OCI-LY1 (cell line): Measurements from ENCODE around the gene UBE2H.

ENCODE experiments used
- H2AFZ ChIP-seq: fragments of 200-600 bp; sonication (generic), shearing (Covaris generic); 2 replicates; pipeline ENCODE4 v1.6.0; 2014; ENCODE audit warnings: antibody characterized with exemption, mild to moderate bottlenecking, low read length
- H3F3A ChIP-seq: fragments of 200-600 bp; sonication (generic), shearing (Covaris generic); 2 replicates; pipeline ENCODE4 v1.6.0; 2014; ENCODE audit warnings: mild to moderate bottlenecking, antibody characterized with exemption, low read length, moderate library complexity; ENCODE audit not compliant: insufficient read depth
- H3K27ac ChIP-seq: fragments of 200-600 bp; sonication (generic); 2 replicates; pipeline ENCODE4 v1.5.1; 2014; ENCODE audit warnings: low read length, mixed run types, mild to moderate bottlenecking, low read depth; ENCODE audit not compliant: poor library complexity, severe bottlenecking
- H3K27me3 ChIP-seq: fragments of 200-600 bp; sonication (generic); 2 replicates; pipeline ENCODE4 v1.6.0; 2014; ENCODE audit warnings: antibody characterized with exemption, mild to moderate bottlenecking, low read length, moderate library complexity; ENCODE audit not compliant: insufficient read depth
- H3K36me3 ChIP-seq: fragments of 200-600 bp; sonication (generic); 2 replicates; pipeline ENCODE4 v1.6.1; 2014; ENCODE audit warnings: mild to moderate bottlenecking, antibody characterized with exemption, low read length, moderate library complexity, mixed read lengths; ENCODE audit not compliant: insufficient read depth
- H3K4me1 ChIP-seq: fragments of 200-600 bp; sonication (generic); 2 replicates; pipeline ENCODE4 v1.5.1; 2014; ENCODE audit warnings: mild to moderate bottlenecking, low read length, moderate library complexity; ENCODE audit not compliant: insufficient read depth, severe bottlenecking
- H3K4me2 ChIP-seq: fragments of 200-600 bp; sonication (generic), shearing (Covaris generic); 2 replicates; pipeline ENCODE4 v1.6.1; 2014; ENCODE audit warnings: low read length
- H3K4me3 ChIP-seq: fragments of 200-600 bp; sonication (generic); 2 replicates; pipeline ENCODE4 v1.5.1; 2014; ENCODE audit warnings: low read length, low read depth, mild to moderate bottlenecking, mixed read lengths; ENCODE audit not compliant: poor library complexity, severe bottlenecking
- H3K79me2 ChIP-seq: fragments of 200-600 bp; shearing (Covaris generic); 2 replicates; pipeline ENCODE4 v1.6.1; 2016; ENCODE audit warnings: mixed run types, low read length, mixed read lengths; ENCODE audit not compliant: insufficient read depth
- H3K9ac ChIP-seq: fragments of 200-600 bp; sonication (generic), shearing (Covaris generic); 2 replicates; pipeline ENCODE4 v1.6.1; 2014; ENCODE audit warnings: mild to moderate bottlenecking, low read length, mixed read lengths
- H3K9me2 ChIP-seq: fragments of 200-600 bp; sonication (generic), shearing (Covaris generic); 2 replicates; pipeline ENCODE4 v1.6.1; 2014; ENCODE audit warnings: low read depth, mild to moderate bottlenecking, low read length, mixed read lengths
- H3K9me3 ChIP-seq: fragments of 200-600 bp; shearing (Covaris generic); 2 replicates; pipeline ENCODE4 v1.6.1; 2014; ENCODE audit warnings: low read length, mixed read lengths
- H4K20me1 ChIP-seq: fragments of 200-600 bp; sonication (generic), shearing (Covaris generic); 2 replicates; pipeline ENCODE4 v1.6.0; 2016; ENCODE audit warnings: mild to moderate bottlenecking, low read length; ENCODE audit not compliant: insufficient read depth
- EZH2 ChIP-seq: fragments of 200-600 bp; sonication (generic), shearing (Covaris generic); IDR thresholded peaks from 2 replicates; pipeline ENCODE4 v1.8.0; 2017; ENCODE audit warnings: borderline replicate concordance, mixed run types, mild to moderate bottlenecking, antibody characterized with exemption, low read length, moderate library complexity, mixed read lengths
- TF ChIP-seq, protein P1 (sequence below): fragments of 200-600 bp; sonication (generic), shearing (Covaris generic); IDR thresholded peaks from 2 replicates; pipeline ENCODE4 v1.5.1; 2017; ENCODE audit warnings: mild to moderate bottlenecking, antibody characterized with exemption, low read length, moderate library complexity, mixed read lengths

Gene UBE2H

DNA sequence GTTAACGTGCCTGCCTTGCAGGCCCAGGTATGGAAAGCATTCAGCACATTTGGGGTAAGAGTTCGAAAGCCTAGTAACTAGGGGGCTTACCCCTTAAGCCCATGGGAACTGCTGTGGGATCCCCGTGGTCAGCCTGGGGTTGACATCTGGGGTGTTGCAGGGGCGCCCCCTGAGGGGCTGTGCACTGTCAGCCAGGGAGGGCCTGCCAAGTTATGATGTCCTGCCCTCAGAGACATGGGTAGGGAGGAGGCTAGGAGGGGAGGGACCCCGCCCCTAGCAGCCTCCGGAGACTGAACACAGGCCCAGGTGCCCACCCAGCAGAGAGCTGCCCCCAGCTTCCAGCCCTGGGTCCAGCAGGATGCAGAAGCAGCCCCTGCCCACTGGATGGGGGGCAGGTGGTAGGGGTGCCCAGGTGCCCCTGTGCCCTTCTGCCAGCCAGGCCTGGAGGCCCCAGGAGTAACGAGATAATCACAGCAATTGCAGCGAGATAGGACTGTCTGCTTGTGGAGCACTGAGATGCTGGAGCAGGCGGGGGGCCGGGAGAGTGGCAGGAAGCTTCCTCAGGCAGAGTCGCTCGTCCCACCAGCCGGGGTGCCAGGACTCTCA is 153.3 kb downstream of the UBE2H start:
- TF ChIP-seq, protein P1, sequence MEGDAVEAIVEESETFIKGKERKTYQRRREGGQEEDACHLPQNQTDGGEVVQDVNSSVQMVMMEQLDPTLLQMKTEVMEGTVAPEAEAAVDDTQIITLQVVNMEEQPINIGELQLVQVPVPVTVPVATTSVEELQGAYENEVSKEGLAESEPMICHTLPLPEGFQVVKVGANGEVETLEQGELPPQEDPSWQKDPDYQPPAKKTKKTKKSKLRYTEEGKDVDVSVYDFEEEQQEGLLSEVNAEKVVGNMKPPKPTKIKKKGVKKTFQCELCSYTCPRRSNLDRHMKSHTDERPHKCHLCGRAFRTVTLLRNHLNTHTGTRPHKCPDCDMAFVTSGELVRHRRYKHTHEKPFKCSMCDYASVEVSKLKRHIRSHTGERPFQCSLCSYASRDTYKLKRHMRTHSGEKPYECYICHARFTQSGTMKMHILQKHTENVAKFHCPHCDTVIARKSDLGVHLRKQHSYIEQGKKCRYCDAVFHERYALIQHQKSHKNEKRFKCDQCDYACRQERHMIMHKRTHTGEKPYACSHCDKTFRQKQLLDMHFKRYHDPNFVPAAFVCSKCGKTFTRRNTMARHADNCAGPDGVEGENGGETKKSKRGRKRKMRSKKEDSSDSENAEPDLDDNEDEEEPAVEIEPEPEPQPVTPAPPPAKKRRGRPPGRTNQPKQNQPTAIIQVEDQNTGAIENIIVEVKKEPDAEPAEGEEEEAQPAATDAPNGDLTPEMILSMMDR = no peak
- TF ChIP-seq EZH2 = no peak
- no peaks in the 10 kb centered on the region for H3K9me2 ChIP-seq
- no peaks in the 10 kb centered on the region for H3K4me1 ChIP-seq
- no peak overlapping the region for H3K27ac ChIP-seq
- H3K4me3 ChIP-seq = no peak overlapping the region
- H3F3A ChIP-seq = no peaks in the 10 kb centered on the region
- H3K27me3 ChIP-seq = peaks cover 16% of the 10 kb centered on the region; the same call in 1 of the 2 replicates
- no peaks in the 10 kb centered on the region for H3K9me3 ChIP-seq
- H3K4me2 ChIP-seq = no peak overlapping the region
- H3K36me3 ChIP-seq = no peaks in the 10 kb centered on the region
- no peak overlapping the region for H3K9ac ChIP-seq
- H4K20me1 ChIP-seq = no peaks in the 10 kb centered on the region
- no peaks in the 10 kb centered on the region for H3K79me2 ChIP-seq
- H2AFZ ChIP-seq = no peak overlapping the region

DNA sequence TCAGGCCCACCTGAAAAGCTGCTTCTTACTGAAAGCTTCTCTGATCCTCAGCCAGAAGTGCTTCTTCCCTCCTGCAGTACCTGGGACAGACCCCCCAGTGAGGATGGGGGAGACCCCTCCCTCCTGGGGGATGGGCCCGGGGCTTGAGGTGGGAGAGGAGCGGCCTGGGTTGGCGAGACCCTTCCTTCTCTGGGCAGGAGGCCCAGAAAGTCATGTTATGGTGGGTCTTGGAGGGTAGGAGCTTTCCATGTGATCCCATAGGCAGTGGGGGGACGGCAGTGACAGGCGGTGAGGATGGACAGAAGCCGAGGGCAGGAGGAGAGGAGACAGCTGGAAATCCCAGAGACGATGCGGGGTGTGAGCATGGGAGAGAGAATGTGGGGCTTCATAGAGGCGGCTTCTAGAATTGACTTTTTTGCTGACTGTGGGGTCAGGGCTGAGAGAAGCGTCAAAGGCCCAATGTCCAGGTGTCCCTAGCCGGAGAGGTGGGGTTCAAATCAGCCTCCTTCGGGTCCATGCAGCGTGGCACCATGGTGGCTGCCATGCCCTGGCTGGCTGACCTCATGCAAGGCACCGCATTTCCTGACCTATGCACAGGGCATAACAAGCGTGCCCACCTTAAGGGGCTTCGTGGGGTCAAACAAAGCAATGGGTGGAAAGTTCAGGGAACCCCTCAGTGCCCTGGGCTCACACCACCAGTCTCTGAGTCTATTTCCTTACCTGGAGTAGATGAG is 154.0 kb downstream of the UBE2H start:
- Histone ChIP-seq H3K79me2 (no peaks in the 10 kb centered on the region), H3K27me3 (peaks cover 15% of the 10 kb centered on the region; the same call in 1 of the 2 replicates), H3K9me2 (no peaks in the 10 kb centered on the region), H3K9me3 (no peaks in the 10 kb centered on the region), H3K36me3 (no peaks in the 10 kb centered on the region), H3F3A (no peaks in the 10 kb centered on the region), H3K27ac (no peak overlapping the region), H3K9ac (no peak overlapping the region), H2AFZ (no peak overlapping the region), H3K4me2 (no peak overlapping the region), H3K4me3 (no peak overlapping the region), H3K4me1 (no peaks in the 10 kb centered on the region), H4K20me1 (no peaks in the 10 kb centered on the region)
- TF ChIP-seq, protein P1 = no peak
- TF ChIP-seq EZH2 = no peak

DNA sequence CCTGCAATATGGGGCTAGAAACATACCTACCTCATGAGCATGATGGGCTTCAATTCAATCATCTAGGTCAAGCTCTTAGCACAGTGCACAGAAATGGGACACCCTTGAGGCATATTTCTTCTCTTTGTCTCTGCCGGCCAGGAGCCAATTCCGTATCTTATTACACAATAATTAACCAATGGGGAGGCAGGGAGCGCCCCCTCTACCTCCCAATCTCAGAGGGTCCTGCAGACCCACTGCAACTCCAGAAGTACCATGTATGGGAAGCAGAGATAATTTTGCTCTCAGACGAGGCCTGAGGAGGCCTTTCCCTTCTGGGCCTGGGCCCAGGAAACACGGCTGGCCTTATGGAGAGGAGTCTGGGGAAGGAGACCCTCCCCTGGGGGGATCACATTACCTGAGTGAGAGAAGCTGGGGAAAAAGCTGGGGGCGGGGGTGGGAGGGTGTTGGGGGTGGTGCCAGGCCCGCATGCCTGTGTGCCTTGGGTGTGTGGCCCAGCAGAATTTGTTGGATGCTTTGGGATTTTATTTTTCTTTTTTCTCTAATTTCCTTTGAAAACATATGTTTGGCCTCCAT is 155.5 kb downstream of the UBE2H start:
- H3K27ac ChIP-seq = no peak overlapping the region
- no peak overlapping the region for H3K4me2 ChIP-seq
- H2AFZ ChIP-seq = no peak overlapping the region
- no peak for TF ChIP-seq EZH2
- TF ChIP-seq, protein P1 = no peak
- H3K36me3 ChIP-seq = no peaks in the 10 kb centered on the region
- no peaks in the 10 kb centered on the region for H3K4me1 ChIP-seq
- no peaks in the 10 kb centered on the region for H4K20me1 ChIP-seq
- no peak overlapping the region for H3K9ac ChIP-seq
- no peaks in the 10 kb centered on the region for H3F3A ChIP-seq
- no peaks in the 10 kb centered on the region for H3K9me2 ChIP-seq
- H3K79me2 ChIP-seq = no peaks in the 10 kb centered on the region
- H3K9me3 ChIP-seq = no peaks in the 10 kb centered on the region
- no peak overlapping the region for H3K4me3 ChIP-seq
- peaks cover 11% of the 10 kb centered on the region; the same call in 1 of the 2 replicates for H3K27me3 ChIP-seq
